T-helper 17 cell (primary cell): ENCODE measurements around the gene RGS9BP. TPM values are rescaled to one million over a fixed set of nuclear protein-coding genes. Genes with fewer than 3 reads are reported as not detected.

Experiments
- ATAC-seq: fragments of 150-1000 bp; cut with Tn5 transposase; 2 replicates; pipeline ENCODE4 v1.10.0; 2021; ENCODE audit warnings: mild to moderate bottlenecking, moderate library complexity
- DNase-seq, 3 donors: peaks; one replicate each; pipeline versions ENCODE4 v3.0.0 to v3.0.0-alpha.2; 2020 to 2021
- H3K9me3 ChIP-seq: one replicate; pipeline ENCODE4 v1.7.0; 2013; ENCODE audit warnings: low read length, mild to moderate bottlenecking; ENCODE audit not compliant: control insufficient read depth, poor library complexity, severe bottlenecking
- H3K27ac Mint-ChIP-seq: one replicate; pipeline ENCODE4 v1.8.0; 2022; ENCODE audit warnings: mild to moderate bottlenecking, moderate library complexity, mixed read lengths
- H3K27me3 Mint-ChIP-seq: one replicate; pipeline ENCODE4 v1.8.0; 2022; ENCODE audit warnings: mixed read lengths
- H3K36me3 Mint-ChIP-seq: one replicate; pipeline ENCODE4 v1.8.0; 2022; ENCODE audit warnings: low read depth, mixed read lengths
- H3K4me1 Mint-ChIP-seq: one replicate; pipeline ENCODE4 v1.8.0; 2022; ENCODE audit warnings: mild to moderate bottlenecking, mixed read lengths
- H3K4me3 Mint-ChIP-seq: one replicate; pipeline ENCODE4 v1.8.0; 2022; ENCODE audit warnings: mild to moderate bottlenecking, moderate library complexity, mixed read lengths
- total RNA-seq, 4 donors: library from RNA in 2 of 4; stranded (reverse) in 2 of 4; gene quantifications; one replicate each; pipeline ENCODE4 v1.2.3 and lab custom pipeline; 2022 to 2026

Gene RGS9BP
- total RNA-seq, 2 donors from 2014 or later, result 0.10 to 0.52 TPM

- Mint-ChIP-seq H3K36me3 (peaks cover 2% of the 10 kb centered on the region), H3K27ac (peak within 1 kb of the TSS; percentile 80), H3K27me3 (peaks cover 9% of the 10 kb centered on the region), H3K4me3 (peak within 1 kb of the TSS; percentile 96), H3K4me1 (peaks cover 25% of the 10 kb centered on the region)
- H3K9me3 ChIP-seq, result no peaks in the 10 kb centered on the region
- DNase-seq (peak; percentile 98 to 99 (median 98)), ATAC-seq (peak; percentile 93)
Observed at GRCh38 chr19:32674931-32675719, 523 bp upstream of the RGS9BP start, which contains the start of gene ANKRD27. TSS of gene ANKRD27 (minus strand) at chr19:32675180. CDS start at chr19:32659015, 16,165 bp downstream.

GRCh38 chr19:32676186-32676894 lies 692 bp downstream of the RGS9BP start:
- Mint-ChIP-seq H3K36me3 (peaks cover 2% of the 10 kb centered on the region), H3K4me1 (peaks cover 23% of the 10 kb centered on the region), H3K4me3 (peak overlapping the region; percentile 96), H3K27ac (no peak overlapping the region), H3K27me3 (peaks cover 9% of the 10 kb centered on the region)
- peak; percentile 16 to 25 (median 23) for DNase-seq
- ATAC-seq, result no peak
- no peaks in the 10 kb centered on the region for H3K9me3 ChIP-seq

GRCh38 chr19:32676895-32677359 lies 1.3 kb downstream of the RGS9BP start:
- peak overlapping the region; percentile 49 for H3K4me3 Mint-ChIP-seq
- DNase-seq (no peak), ATAC-seq (no peak)
- H3K27me3 Mint-ChIP-seq, result peaks cover 9% of the 10 kb centered on the region
- H3K9me3 ChIP-seq, result no peaks in the 10 kb centered on the region
- H3K36me3 Mint-ChIP-seq, result peaks cover 2% of the 10 kb centered on the region
- H3K27ac Mint-ChIP-seq, result no peak overlapping the region
- H3K4me1 Mint-ChIP-seq, result peaks cover 20% of the 10 kb centered on the region

GRCh38 chr19:32677657-32678056 lies 2.0 kb downstream of the RGS9BP start:
- ATAC-seq (no peak), DNase-seq (no peak)
- H3K4me1 Mint-ChIP-seq, result peaks cover 16% of the 10 kb centered on the region
- no peaks in the 10 kb centered on the region for H3K9me3 ChIP-seq
- peak overlapping the region; percentile 49 for H3K4me3 Mint-ChIP-seq
- H3K27ac Mint-ChIP-seq, result no peak overlapping the region
- peaks cover 2% of the 10 kb centered on the region for H3K36me3 Mint-ChIP-seq
- H3K27me3 Mint-ChIP-seq, result peaks cover 9% of the 10 kb centered on the region

GRCh38 chr19:32680986-32681385 lies 5.3 kb downstream of the RGS9BP start:
- DNase-seq (no peak), ATAC-seq (no peak)
- H3K36me3 Mint-ChIP-seq, result no peaks in the 10 kb centered on the region
- H3K4me3 Mint-ChIP-seq, result no peak overlapping the region
- H3K9me3 ChIP-seq, result no peaks in the 10 kb centered on the region
- H3K27me3 Mint-ChIP-seq, result peaks cover 9% of the 10 kb centered on the region
- H3K27ac Mint-ChIP-seq, result no peak overlapping the region
- H3K4me1 Mint-ChIP-seq, result no peaks in the 10 kb centered on the region

- Mint-ChIP-seq H3K4me3 (no peak overlapping the region), H3K27ac (no peak overlapping the region), H3K27me3 (peaks cover 5% of the 10 kb centered on the region), H3K4me1 (no peaks in the 10 kb centered on the region), H3K36me3 (no peaks in the 10 kb centered on the region)
- no peak for DNase-seq
- ATAC-seq, result no peak
- no peaks in the 10 kb centered on the region for H3K9me3 ChIP-seq
Observed at GRCh38 chr19:32682317-32682716, 6.7 kb downstream of the RGS9BP start.

GRCh38 chr19:32686847-32687475 lies 11.3 kb downstream of the RGS9BP start:
- no peak for DNase-seq

GRCh38 chr19:32687681-32688080 lies 12.0 kb downstream of the RGS9BP start:
- ATAC-seq (no peak), DNase-seq (no peak)
- Mint-ChIP-seq H3K27me3 (no peaks in the 10 kb centered on the region), H3K4me1 (peaks cover 7% of the 10 kb centered on the region), H3K4me3 (no peak overlapping the region), H3K27ac (no peak overlapping the region), H3K36me3 (peaks cover under 1% of the 10 kb centered on the region)
- no peaks in the 10 kb centered on the region for H3K9me3 ChIP-seq

More at GRCh38 chr19:32686847-32687475, 11.3 kb downstream of the RGS9BP start:
- H3K4me1 Mint-ChIP-seq, result peaks cover 6% of the 10 kb centered on the region
- H3K27me3 Mint-ChIP-seq, result no peaks in the 10 kb centered on the region
- no peak overlapping the region for H3K27ac Mint-ChIP-seq
- H3K9me3 ChIP-seq, result no peaks in the 10 kb centered on the region
- no peak overlapping the region for H3K4me3 Mint-ChIP-seq
- ATAC-seq, result no peak
- no peaks in the 10 kb centered on the region for H3K36me3 Mint-ChIP-seq

GRCh38 chr19:32688311-32688710 lies 12.7 kb downstream of the RGS9BP start:
- no peak for DNase-seq
- no peaks in the 10 kb centered on the region for H3K9me3 ChIP-seq
- Mint-ChIP-seq H3K27me3 (no peaks in the 10 kb centered on the region), H3K4me1 (peaks cover 13% of the 10 kb centered on the region), H3K4me3 (no peak overlapping the region), H3K36me3 (peaks cover 2% of the 10 kb centered on the region), H3K27ac (no peak overlapping the region)
- ATAC-seq, result no peak

GRCh38 chr19:32691291-32691951 lies 15.8 kb downstream of the RGS9BP start, which contains the start of gene NUDT19:
TSS of gene NUDT19 (plus strand) at chr19:32691821. CDS start at chr19:32691961, 140 bp downstream.
- DNase-seq (peak; percentile 46 to 61 (median 56)), ATAC-seq (peak; percentile 88)
- H3K27me3 Mint-ChIP-seq, result no peaks in the 10 kb centered on the region
- no peaks in the 10 kb centered on the region for H3K9me3 ChIP-seq
- peak within 1 kb of the TSS; percentile 93 for H3K4me3 Mint-ChIP-seq
- H3K27ac Mint-ChIP-seq, result peak within 1 kb of the TSS; percentile 92
- H3K4me1 Mint-ChIP-seq, result peaks cover 35% of the 10 kb centered on the region
- H3K36me3 Mint-ChIP-seq, result peaks cover 5% of the 10 kb centered on the region

- peak; percentile 77 for ATAC-seq
- DNase-seq, result peak; percentile 28 to 39 (median 31)
- Mint-ChIP-seq H3K27ac (peak overlapping the region; percentile 87), H3K4me3 (peak overlapping the region; percentile 93), H3K36me3 (peaks cover 5% of the 10 kb centered on the region), H3K27me3 (no peaks in the 10 kb centered on the region), H3K4me1 (peaks cover 35% of the 10 kb centered on the region)
- no peaks in the 10 kb centered on the region for H3K9me3 ChIP-seq
Observed at GRCh38 chr19:32691952-32692726, 16.5 kb downstream of the RGS9BP start.

GRCh38 chr19:32692727-32693061 lies 17.0 kb downstream of the RGS9BP start:
- peak overlapping the region; percentile 93 for H3K4me3 Mint-ChIP-seq
- peaks cover 5% of the 10 kb centered on the region for H3K36me3 Mint-ChIP-seq
- peaks cover 39% of the 10 kb centered on the region for H3K4me1 Mint-ChIP-seq
- H3K27me3 Mint-ChIP-seq, result no peaks in the 10 kb centered on the region
- H3K27ac Mint-ChIP-seq, result peak overlapping the region; percentile 87
- no peak for DNase-seq
- ATAC-seq, result no peak
- H3K9me3 ChIP-seq, result no peaks in the 10 kb centered on the region
